K562 (cell line): ENCODE measurements around the gene SUMO3.

Source experiments
- EZH2 ChIP-seq: IDR thresholded peaks from 2 replicates; pipeline ENCODE4 v1.6.1; 2012; ENCODE audit warnings: low read depth, mild to moderate bottlenecking, inconsistent platforms, low read length, borderline replicate concordance
- FOS ChIP-seq: IDR thresholded peaks from 3 replicates; pipeline ENCODE4 v1.6.1; 2011; ENCODE audit not compliant: insufficient read length; ENCODE audit errors: extremely low read depth
- PHF8 ChIP-seq: fragments of 200-600 bp; sonication (generic); IDR thresholded peaks from 2 replicates; pipeline ENCODE4 v1.6.1; 2012; ENCODE audit warnings: mixed run types, mild to moderate bottlenecking, inconsistent platforms, low read length, moderate library complexity, borderline replicate concordance
- TF ChIP-seq, protein P1 (sequence below), 3 experiments: IDR thresholded peaks in 2 of 3; conservative IDR thresholded peaks in 1 of 3; 2 replicates each; pipeline ENCODE4 v1.5.1; 2011 to 2012; ENCODE audit warnings: low read length in 3 of 3, mild to moderate bottlenecking in 3 of 3, control low read depth in 2 of 3, improper control_type of control experiment in 1 of 3, inconsistent platforms in 1 of 3, low read depth in 1 of 3, mixed read lengths in 1 of 3, moderate library complexity in 1 of 3; ENCODE audit not compliant: insufficient read depth in 2 of 3

- TF ChIP-seq, protein P1, sequence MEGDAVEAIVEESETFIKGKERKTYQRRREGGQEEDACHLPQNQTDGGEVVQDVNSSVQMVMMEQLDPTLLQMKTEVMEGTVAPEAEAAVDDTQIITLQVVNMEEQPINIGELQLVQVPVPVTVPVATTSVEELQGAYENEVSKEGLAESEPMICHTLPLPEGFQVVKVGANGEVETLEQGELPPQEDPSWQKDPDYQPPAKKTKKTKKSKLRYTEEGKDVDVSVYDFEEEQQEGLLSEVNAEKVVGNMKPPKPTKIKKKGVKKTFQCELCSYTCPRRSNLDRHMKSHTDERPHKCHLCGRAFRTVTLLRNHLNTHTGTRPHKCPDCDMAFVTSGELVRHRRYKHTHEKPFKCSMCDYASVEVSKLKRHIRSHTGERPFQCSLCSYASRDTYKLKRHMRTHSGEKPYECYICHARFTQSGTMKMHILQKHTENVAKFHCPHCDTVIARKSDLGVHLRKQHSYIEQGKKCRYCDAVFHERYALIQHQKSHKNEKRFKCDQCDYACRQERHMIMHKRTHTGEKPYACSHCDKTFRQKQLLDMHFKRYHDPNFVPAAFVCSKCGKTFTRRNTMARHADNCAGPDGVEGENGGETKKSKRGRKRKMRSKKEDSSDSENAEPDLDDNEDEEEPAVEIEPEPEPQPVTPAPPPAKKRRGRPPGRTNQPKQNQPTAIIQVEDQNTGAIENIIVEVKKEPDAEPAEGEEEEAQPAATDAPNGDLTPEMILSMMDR (IDR thresholded peaks at IDR 0.05 in 2 of 3, conservative IDR thresholded peaks at IDR 0.05 in 1 of 3; ENCODE audit: insufficient read depth in 2 of 3, low read depth in 1 of 3, low read length in 3 of 3): no peak
- no peak for TF ChIP-seq EZH2
- no peak for TF ChIP-seq PHF8
- TF ChIP-seq FOS: no peak
Measured at GRCh38 chr21:44759628-44760285, 58.1 kb downstream of the SUMO3 start.
